NCI-H2081 treated with DMSO at 0.1 percent for 48 hours (cell line): Measurements from ENCODE around the gene JMJD4.

Experiments used
- DNase-seq: peaks from one replicate; lab custom pipeline; 2025; lab: John Stamatoyannopoulos, UW

Gene JMJD4

DNA sequence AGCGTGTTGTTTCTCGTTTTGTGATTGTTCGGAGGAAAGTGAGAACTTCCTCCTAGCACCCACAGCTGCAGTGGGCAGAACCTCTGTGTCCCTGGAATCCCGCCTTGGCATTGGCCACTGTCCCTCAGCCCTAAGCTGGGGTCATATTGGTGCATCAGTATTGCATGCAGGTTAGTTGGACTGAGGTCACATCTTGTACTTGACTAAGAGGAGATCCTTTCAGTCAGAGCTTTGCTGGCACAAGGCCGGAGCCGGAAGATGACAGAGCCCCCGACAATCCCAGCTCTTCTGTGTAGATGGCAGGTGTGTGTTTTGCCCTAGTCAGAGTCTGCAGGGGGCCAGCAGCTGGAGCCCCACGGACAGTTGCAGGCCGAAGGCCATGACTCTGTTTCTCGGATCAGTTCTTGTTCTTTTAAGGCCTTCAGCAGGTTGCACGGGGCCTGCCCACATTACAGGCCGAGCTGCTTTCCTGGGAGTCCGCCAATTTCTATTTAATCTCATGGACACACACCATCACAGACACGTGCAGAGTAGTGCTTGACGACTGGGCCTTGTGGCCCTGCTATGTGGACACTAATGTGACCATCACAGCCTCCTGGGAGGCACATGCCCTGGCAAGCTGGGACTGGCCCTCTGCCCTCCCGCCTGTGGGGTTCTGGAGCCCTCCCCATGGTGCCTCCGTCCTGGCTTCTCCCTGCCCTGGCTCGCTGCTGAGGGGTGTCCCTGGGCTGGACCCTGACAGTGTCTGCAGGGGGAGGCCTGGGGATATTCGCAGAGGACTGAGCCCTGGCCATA lies 15.0 kb upstream of the JMJD4 start:
- DNase-seq = no peak

DNA sequence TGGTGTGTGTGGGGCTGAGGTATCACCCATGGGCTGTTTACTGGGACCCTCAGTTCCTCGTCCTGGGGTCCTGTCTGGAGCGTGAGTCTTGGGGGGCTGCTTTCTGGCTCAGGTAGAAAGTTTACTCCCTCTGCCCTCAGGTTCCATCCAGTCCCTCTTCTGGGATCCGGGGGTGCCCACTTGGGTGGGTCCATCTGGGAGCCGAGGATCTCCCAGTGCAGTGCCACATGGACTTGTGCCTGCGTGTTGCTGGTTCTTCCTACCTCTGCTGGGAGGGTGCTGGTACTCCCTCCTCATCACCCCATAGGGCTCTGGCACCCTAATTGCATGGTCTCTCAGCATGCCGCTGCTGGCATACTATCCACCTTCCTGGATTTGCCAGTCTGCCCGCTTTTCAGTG lies 14.1 kb upstream of the JMJD4 start:
- DNase-seq = no peak

DNA sequence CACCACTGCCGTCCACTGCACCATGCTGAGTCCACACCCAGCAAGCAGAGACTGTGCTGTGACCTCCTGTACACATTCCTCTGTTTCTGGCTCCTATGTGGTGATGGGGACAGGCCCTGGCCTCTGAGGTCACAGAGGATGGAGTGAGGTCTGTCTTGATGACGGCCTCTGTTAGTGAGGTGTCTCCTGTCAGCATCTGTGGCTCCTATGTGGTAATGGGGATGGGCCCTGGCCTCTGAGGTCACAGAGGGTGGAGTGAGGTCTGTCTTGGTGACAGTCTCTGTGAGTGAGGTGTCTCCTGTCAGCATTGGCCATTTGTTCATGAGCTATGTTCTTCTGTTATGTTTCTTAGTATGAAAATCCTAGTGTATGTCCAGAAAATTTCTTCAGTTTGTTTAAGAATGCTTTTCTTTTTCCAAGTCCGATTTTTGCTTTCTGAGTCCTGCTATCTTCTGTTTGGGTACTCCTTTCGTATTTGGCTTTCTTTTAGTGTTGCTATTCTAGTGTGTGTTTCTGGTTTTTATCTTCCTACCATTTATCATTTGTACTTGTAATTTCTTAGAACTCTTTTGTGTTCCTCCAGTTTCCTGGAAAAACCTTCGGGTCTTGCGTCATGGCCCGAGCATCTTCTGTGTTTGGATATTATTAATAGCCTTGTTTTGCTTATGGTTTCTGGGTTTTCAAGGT lies 13.5 kb upstream of the JMJD4 start:
- DNase-seq = no peak

DNA sequence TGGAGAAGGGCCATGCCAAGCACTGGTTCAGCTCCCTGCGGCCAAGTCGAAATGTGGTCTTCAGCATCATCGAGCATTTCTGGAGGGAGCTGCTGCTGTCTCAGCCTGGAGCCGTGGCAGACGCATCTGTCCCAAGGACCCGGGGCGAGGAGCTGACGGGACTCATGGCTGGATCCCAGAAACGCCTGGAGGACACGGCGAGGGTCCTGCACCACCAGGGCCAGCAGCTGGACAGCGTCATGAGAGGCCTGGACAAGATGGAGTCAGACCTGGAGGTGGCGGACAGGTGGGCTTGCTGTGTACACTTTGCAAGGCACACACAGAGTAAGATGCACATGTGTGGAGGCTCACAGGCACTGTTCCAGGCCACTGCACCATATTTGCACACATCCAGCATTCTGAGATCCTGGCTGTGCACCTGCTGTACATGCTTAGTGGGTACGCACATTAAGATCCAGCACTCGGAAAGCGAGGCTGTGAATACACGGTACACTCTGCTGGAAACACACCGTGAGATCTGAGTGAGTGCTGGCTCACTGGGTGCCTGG lies 12.9 kb upstream of the JMJD4 start:
- no peak for DNase-seq

DNA sequence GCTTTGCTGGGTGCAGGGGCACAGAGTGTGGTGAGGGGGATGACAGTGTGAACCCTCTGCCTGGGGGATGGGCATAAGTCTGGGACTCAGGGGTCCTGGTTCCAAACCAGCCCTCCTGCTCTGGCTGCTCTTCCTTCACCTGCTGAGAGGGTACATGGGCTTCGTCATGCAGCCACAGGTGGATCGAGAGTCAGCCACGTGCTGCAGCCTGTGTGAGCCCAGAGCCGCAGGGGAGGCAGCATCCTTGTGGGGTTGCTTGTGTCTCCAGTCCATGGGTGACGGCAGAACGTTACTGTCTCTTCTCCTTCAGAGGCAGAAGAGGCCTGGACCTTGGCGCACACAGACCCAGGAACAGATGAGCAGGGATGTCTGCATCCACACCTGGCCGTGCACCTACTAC lies 12.3 kb upstream of the JMJD4 start:
- DNase-seq = no peak

DNA sequence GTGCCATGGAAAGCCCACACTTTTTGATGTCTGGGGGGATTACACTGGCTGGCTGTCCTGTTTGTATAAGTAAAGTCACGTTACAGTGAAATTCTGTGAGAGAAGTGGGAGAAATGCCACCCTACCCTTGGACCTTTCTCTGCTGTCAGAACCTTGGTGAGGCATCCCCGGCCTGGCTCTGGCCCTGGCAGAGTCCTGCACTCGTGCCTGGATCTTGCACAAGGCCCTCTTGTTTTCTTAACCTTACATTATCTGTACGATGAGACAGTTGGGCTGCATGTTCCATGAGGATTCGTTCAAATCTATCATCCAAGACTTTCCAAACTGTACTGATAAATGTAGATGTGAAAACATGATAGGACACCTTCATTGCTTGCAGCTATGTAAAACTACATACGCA lies 11.6 kb upstream of the JMJD4 start:
- DNase-seq = no peak

DNA sequence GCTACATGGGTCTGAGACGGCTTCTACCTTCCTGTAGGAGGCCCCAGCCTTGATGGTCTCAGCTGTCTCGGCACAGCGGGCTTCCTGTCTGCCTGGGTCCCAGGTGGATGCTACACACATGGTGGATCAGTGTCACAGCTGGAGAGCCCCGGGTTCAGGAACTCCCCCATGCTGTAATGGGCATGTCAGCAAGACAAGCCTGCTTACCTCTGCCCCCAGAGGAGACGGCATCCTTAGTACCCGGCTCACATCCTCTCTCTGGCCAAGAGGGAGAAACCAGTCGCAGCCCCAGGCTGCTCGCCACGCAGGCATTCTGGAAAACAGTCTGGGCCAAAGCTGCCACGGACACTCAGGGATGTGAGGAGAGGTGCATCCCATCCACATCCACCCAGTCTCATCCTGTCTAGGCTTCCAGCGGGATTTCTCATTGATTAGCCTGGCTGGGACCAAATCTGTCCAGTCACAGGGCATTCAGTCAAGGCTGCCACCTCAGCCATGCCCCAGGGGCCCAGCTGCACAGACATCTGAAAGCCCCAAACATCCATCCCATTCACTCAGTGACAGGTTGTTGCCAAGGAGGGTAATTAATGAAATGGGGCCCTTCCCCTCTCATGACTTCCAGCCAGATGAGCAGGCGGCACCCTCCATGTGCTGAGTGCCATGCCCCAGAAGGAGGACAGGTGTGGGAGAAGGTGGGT lies 10.6 kb upstream of the JMJD4 start:
- peak; percentile 19 for DNase-seq

DNA sequence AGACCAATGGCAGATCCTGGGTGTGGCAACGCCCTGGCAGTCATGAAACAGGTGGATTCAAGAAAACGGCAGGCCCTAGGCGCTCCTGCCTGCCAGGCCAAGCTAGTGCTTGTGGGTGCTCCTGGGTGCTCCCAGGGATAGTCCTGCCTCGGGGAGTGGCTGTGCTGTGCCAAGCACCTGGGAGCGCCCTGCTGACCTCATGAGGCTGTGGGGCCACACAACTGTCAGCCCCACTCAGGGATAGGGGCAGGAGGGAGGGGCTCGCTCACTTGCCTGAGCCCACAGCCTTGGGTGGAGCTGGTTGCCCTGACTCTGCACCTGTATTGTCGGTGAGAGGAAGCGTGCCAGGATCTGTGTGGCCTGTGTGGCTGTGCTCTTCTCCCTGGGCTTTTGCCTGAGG lies 9.6 kb upstream of the JMJD4 start:
- no peak for DNase-seq

DNA sequence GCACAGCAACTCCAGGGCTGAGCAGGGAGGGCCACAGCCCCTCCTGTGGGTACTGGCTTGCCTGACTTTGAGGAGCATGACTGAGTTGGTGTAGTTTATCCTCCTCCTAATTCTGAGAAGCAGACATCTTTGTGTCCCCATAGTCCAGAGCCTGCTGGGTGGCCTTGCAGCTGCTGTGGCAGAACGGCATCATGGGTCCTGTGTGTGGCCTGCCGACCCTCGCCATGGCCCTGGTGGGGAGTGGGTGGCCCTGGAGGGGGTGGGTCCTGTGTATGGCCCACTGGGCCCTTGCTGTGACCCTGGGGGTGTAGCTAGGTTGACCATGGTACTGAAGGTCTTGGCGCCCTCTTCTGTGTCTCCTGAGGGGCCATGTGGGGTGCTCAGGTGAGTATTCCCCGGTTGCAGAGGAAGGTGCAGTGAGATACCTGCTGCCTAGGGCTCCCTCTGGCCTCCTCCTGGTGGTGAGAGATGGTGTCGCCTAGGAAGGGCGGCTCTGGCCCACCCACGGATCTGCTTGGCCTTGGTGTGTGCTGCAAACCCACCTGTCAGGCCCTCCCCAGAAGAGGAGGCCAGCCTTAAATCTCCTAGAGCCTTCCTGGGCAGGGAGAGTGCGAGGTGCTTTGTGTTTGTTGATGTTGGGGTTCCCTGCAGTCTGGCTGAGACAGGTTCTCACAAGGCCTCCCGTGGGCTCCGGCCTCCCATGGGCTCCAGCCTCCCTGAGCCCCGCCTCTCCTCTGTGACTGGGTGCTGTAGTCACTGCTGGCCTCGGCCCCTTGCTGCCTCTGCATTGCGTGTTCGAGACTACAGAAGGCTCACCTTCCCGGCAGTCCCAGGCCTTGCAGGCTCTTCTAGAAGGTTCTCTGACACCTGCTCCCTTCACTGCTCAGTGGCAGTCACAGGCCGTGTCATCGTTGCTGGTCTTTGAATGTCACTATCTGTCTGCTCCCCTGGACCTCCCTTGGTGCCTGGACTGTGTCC lies 7.9 kb upstream of the JMJD4 start:
- DNase-seq = no peak

DNA sequence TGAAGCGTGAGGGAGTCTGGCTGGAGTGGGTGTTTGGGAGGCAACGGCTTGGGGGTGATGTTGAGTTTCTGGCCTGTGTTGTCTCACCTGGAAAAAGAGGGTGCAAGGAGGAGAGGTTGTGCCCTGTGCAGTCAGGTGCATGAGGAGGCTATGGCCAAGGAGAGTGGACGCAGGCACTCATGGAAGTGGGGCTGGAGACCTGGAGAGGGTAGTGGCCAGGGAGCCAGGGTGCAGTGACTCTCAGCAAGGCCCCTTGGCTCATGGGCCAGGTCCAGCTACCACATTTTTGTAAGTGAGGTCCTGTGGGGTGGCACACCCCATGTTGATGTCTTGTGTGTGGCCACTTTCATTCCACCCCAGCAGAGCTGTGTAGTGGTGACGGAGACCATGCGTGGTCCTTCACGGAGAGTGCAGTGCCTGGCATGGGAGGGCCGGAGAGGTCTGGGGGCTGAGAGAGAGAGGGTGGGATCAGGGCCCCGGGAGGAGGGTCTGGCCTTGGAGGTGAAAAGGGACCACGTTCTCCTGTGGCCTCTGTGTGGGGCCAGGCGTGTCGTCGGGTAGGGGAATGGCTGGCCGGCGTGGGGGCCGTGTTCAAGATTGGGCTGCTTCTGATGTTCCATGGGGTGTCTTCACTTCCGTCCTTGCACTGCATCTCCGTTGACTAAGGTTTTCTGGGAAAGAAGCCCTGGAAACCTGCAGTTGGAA lies 6.2 kb upstream of the JMJD4 start:
- no peak for DNase-seq

DNA sequence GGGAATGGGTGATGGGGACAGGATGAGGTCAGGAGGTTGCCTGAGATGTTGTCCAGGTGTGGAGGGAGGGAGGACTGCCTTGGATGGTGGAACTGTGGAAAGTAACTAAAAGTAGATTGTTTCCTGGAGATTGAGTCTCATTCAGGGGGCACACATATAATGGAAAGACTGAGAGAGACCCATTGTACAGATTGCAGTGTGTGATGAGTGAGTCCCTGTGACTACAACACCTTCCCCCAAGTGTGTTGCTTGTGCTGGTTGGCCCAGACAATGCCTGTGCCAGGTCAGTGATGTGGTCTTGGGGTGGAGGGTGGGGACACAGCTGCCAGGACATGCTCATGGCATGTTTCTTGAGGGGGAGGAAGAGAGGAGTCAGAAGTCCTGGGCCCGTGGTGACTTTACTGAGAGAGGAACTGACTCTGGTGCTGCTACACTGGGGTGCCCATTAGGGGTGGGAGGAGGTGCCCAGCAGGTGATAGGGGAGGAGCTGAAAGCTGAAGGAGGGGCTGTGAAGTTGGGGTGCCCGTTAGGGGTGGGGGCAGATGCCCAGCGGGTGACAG lies 5.4 kb upstream of the JMJD4 start:
- DNase-seq = no peak

DNA sequence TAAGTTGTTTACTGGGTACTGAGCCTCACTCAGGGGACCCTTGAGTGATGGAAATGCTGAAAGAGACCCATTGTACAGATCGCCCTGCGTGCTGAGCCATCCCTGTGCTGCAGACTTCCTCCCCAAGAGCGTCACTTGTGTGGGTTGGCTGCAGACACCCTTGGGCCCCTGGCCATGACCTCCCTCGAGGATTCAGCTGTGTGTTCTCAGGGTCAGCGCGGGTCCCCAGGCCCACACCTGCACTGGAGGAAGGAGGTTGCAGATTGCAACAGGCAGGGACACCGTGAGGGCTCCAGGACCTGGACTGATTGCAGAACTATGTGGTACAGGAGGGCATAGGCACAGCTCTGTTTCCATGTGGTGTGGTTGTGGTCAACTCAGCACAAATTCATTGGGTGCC lies 4.5 kb upstream of the JMJD4 start:
- no peak for DNase-seq

DNA sequence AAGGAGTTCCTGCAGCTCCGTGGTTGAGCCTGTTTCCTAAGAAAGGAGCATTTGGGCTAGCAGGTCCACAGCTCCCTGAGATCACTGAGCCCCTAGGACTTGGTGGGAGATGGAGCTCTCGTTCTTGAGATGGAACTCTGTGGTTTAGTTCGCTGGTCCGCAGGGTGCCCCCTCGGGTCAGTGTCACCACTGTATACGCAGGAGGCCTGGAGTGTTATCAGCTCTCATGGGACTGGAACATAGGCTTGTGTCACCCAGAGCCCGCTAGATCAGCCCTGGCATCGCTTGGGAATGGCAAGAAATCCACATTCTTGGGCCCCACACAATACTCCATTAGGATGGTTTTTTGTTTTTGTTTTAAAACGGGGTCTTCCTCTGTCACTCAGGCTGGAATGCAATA lies 3.7 kb upstream of the JMJD4 start:
- DNase-seq = no peak

DNA sequence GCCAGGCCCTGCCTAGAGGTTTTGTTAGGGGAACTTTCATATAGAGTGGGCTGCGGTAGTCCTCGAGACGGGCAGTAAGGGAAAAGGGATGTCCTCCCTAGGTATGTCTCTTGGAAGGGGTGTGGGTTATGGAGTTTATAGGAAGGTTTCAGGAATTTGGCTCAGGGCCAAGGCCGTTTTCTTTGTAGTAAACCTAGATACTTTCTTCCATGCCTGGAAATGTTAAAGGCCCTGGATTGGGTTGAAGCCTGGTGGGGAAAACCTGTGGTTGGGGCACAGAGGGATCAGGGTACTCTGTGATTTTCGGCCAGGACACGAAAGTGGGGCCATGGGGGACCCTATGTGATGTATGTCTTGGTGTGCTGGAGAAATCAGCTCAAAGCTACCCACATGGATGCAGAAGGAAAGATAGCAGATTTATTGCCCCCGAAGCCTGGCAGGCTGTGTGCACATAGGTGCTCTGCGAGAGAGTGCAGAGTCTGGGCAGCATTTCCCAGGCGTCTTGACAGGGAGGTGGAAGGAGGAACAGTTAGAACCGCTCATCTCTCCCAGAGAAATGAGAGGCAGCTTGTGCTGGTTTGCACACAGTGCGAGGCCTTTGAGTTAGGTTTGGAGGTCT lies 1.8 kb upstream of the JMJD4 start:
- no peak for DNase-seq

DNA sequence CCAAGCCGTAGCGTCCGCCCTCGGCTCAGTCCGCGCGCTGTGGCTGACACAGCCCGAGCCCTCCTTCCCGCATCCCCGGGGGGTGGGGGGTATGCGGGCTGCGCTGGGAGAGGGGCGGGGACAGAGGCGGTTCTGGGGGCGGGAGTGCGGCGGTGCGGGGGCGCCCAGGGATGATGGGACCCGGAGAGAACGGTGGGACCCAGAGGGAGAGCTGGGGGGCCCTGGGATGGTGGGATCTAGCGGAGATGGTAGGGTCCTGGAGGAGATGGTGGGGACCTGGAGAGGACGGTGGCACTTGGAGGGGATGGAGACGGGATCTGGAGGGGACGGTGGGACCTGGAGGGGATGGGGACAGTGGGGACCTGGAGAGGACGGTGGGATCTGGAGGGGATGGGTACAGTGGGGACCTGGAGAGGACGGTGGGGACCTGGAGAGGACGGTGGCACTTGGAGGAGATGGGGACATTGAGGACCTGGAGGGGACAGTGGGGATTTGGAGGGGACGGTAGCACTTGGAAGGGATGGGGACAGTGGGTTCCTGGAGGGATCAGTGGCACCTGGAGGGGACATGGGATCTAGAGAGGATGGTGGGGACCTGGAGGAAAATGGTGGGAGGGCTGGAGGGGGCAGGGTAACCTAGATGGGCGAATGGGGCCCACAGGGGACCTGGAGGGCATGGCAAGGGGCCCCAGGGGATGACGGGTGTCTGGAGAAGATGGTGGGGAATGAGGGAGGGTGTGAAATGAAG lies 610 bp upstream of the JMJD4 start:
- DNase-seq = no peak

DNA sequence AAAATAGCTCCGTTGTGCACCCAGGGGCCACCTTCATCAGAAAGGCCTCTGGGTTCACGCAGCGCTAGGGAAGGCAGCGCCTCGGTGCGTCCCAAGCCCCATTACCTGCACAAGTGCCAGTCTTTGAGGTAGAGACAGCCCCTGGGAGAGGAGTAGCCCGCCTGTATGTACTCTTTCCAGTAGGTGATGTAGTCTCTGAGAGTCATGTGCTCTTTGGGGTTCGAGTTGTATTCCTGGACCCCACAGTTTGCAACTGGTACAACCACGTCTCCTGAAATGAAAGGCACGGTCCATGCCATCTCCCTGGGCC lies 601 bp downstream of the JMJD4 start:
- no peak for DNase-seq

DNA sequence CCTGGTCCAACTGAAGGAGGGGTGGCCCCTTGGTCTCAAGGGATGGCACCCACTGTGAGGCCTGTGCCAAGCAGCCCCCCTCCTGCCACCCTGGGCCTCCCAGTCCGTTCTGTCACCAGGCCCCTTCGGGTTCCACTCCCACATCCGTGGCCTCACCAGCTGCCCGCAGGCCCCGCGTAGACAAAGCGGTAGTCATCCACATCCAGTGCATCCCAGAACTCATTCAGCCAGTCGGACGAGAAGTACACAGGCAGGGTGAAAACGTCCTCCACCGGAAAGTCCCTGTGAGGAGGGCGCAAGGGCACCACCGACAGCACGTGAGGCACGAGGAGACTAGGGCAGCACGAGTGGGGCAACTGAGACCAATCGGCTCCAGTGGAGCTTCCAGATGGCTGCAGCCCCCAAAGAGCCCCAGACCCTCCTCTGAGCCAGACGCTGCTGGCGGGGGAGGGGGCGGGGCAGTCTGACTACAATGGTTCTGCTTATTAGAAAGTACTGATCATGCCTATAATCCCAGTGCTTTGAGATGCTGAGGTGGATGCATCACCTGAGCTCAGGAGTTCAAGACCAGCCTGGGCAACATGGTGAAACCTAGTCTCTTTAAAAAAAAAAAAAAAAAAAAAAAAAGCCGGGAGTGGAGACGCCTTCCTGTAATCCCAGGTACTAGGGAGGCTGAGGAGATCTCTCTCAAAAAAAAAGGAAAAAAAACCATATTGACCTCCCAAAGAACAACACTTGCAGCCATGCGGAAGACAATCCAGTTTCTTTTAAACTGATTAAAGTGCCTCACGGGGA lies 1.2 kb downstream of the JMJD4 start:
- no peak for DNase-seq

DNA sequence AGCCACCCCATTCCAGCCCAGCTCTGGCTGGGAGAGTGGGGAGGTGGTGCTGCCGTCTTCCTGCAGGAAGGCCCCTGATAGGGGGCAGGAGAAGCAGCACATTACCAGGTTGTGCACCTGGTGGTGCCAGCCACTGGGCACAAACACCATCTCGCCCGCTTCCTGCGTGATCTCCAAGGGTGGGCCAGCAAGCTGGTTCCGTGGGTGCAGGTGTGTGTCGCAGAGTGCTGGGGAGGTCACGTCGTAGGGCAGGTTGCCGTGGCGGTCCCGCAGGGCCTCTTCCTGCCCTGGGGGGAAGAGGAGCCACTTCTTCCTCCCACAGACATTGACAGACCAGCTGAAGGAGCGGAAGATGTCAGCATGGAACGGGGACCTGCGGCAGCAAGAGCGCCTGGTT lies 1.8 kb downstream of the JMJD4 start:
- DNase-seq = no peak
